CD4-positive, alpha-beta memory T cell (primary cell): ENCODE data around the gene PI16. TPM values are rescaled to one million over a fixed set of nuclear protein-coding genes. Genes with fewer than 3 reads are reported as not detected.

Experiments
- CTCF ChIA-PET: fragments of 350-600 bp; sonication (Branson Sonifier 250); formaldehyde crosslinking; loops from one replicate; lab custom pipeline; 2021; ENCODE audit warnings: inconsistent platforms; ENCODE audit not compliant: partially characterized antibody; lab: Charles Lee
- POLR2A ChIA-PET: fragments of 350-600 bp; sonication (Branson Sonifier 250); formaldehyde crosslinking; loops from one replicate; lab custom pipeline; 2021; ENCODE audit not compliant: partially characterized antibody; lab: Charles Lee
- DNase-seq, 5 donors: peaks; one replicate each; pipeline versions ENCODE4 v3.0.0 to v3.0.0-alpha.2; 2020 to 2022; ENCODE audit warnings: mixed read lengths in 1 of 5
- H3K27ac ChIP-seq: one replicate; pipeline ENCODE4 v1.7.0; 2013; ENCODE audit warnings: low read depth, low read length
- H3K27me3 ChIP-seq: 2 replicates; pipeline ENCODE4 v1.7.0; 2013; ENCODE audit warnings: mild to moderate bottlenecking, low read length, moderate library complexity; ENCODE audit not compliant: insufficient read depth
- H3K36me3 ChIP-seq: 2 replicates; pipeline ENCODE4 v1.7.0; 2013; ENCODE audit warnings: mild to moderate bottlenecking, low read length, moderate library complexity; ENCODE audit not compliant: insufficient read depth
- H3K4me1 ChIP-seq: 2 replicates; pipeline ENCODE4 v1.7.0; 2013; ENCODE audit warnings: mild to moderate bottlenecking, low read length, moderate library complexity; ENCODE audit not compliant: insufficient read depth
- H3K4me3 ChIP-seq, 2 donors: one replicate each; pipeline ENCODE4 v1.7.0; 2013; ENCODE audit warnings: low read length in 2 of 2, mild to moderate bottlenecking in 1 of 2
- H3K9me3 ChIP-seq, 2 donors: one replicate each; pipeline ENCODE4 v1.7.0; 2013; ENCODE audit warnings: low read length in 2 of 2, control low read depth in 1 of 2; ENCODE audit not compliant: control insufficient read depth in 1 of 2
- H3K27ac Mint-ChIP-seq, 7 donors: one replicate each; pipeline ENCODE4 v1.8.0; 2020 to 2021; ENCODE audit warnings: mixed read lengths in 7 of 7, mild to moderate bottlenecking in 6 of 7, inconsistent platforms in 3 of 7, moderate library complexity in 3 of 7
- H3K27me3 Mint-ChIP-seq, 2 donors: one replicate each; pipeline ENCODE4 v1.8.0; 2020 to 2021; ENCODE audit warnings: mixed read lengths in 2 of 2
- H3K36me3 Mint-ChIP-seq, 2 donors: one replicate each; pipeline ENCODE4 v1.8.0; 2020 to 2021; ENCODE audit warnings: mixed read lengths in 2 of 2, inconsistent platforms in 1 of 2, mild to moderate bottlenecking in 1 of 2
- H3K4me1 Mint-ChIP-seq, 4 donors: one replicate each; pipeline ENCODE4 v1.8.0; 2020 to 2021; ENCODE audit warnings: mixed read lengths in 4 of 4, mild to moderate bottlenecking in 1 of 4
- H3K4me3 Mint-ChIP-seq, 8 donors: one replicate each; pipeline ENCODE4 v1.8.0; 2020 to 2021; ENCODE audit warnings: mixed read lengths in 8 of 8, mild to moderate bottlenecking in 7 of 8, moderate library complexity in 6 of 8, inconsistent platforms in 3 of 8
- H3K9me3 Mint-ChIP-seq, 8 donors: one replicate each; pipeline ENCODE4 v1.8.0; 2020 to 2021; ENCODE audit warnings: mixed read lengths in 8 of 8, mild to moderate bottlenecking in 5 of 8, inconsistent platforms in 3 of 8, moderate library complexity in 1 of 8
- intact Hi-C: fragments of 100-400 bp; cut with micrococcal nuclease; formaldehyde crosslinking; loops from one replicate; pipeline ENCODE4 v1.15.1; 2023
- polyA plus RNA-seq, 2 donors: library from polyadenylated mRNA; unstranded; fragments of 300-500 nt; fragmentation: Illumina TruSeq; gene quantifications; one replicate each; pipeline ENCODE4 v1.2.3, GENCODE V29; 2021
- total RNA-seq, 2 experiments: library from RNA; stranded (reverse); gene quantifications; one replicate each; pipeline ENCODE4 v1.2.3, GENCODE V29; 2021

Gene PI16
- total RNA-seq (1 to 10 TPM; 5.8 to 6.0 TPM), polyA plus RNA-seq (10 to 100 TPM; 31.5 to 53.8 TPM)

- H3K4me1 ChIP-seq = peaks cover 56% of the 10 kb centered on the region
- ChIA-PET POLR2A (interaction anchor here (0.6 to 3.3 kb wide), 9 partner anchors 9 to 303 kb away, joined by 3 to 26 read pairs (median 3); partner anchors contain the start of genes C6orf89, MTCH1 and PPIL1), CTCF (interaction anchor here (0.9 to 3.9 kb wide), 5 partner anchors 9 to 189 kb away, joined by 3 to 21 read pairs (median 3); partner anchors contain the start of genes C6orf89 and MTCH1)
- Mint-ChIP-seq H3K9me3 (no peaks in the 10 kb centered on the region), H3K27me3 (no peaks in the 10 kb centered on the region), H3K27ac (peak within 1 kb of the TSS; percentile 64 to 94 (median 88)), H3K4me3 (peak within 1 kb of the TSS; percentile 83 to 93 (median 88)), H3K4me1 (peaks cover 42 to 59% (median 50%) of the 10 kb centered on the region in 4 donors), H3K36me3 (no peaks in the 10 kb centered on the region)
- H3K4me3 ChIP-seq = peak within 1 kb of the TSS; percentile 5 to 35
- no peaks in the 10 kb centered on the region for H3K36me3 ChIP-seq
- no peaks in the 10 kb centered on the region for H3K9me3 ChIP-seq
- DNase-seq = peak; percentile 26 to 52 (median 33)
- intact Hi-C loops = no loop called here
- no peaks in the 10 kb centered on the region for H3K27me3 ChIP-seq
- H3K27ac ChIP-seq = peak within 1 kb of the TSS; percentile 33
Observed at GRCh38 chr6:36954262-36954931, at the start of gene PI16. Gene PI16, plus strand, starts transcription at chr6:36954738. Its CDS starts 23 bp downstream, at chr6:36954761.

- intact Hi-C loops = no loop called here
- CTCF ChIA-PET = interaction anchor here (0.9 to 1.9 kb wide), 4 partner anchors 9 to 113 kb away, joined by 3 to 6 read pairs (median 3); no protein-coding TSS in a partner anchor
Observed at GRCh38 chr6:36904851-36905393, 49.6 kb upstream of the PI16 start.

GRCh38 chr6:36906539-36907325, 47.8 kb upstream of the PI16 start:
- intact Hi-C loops = no loop called here
- POLR2A ChIA-PET = no interaction called here

More at GRCh38 chr6:36904851-36905393, 49.6 kb upstream of the PI16 start:
- Histone ChIP-seq H3K9me3 (no peaks in the 10 kb centered on the region), H3K4me1 (no peaks in the 10 kb centered on the region), H3K27me3 (no peaks in the 10 kb centered on the region), H3K4me3 (no peak overlapping the region), H3K36me3 (peaks cover 38% of the 10 kb centered on the region), H3K27ac (no peak overlapping the region)
- no peaks in the 10 kb centered on the region for H3K9me3 Mint-ChIP-seq
- no peak overlapping the region for H3K4me3 Mint-ChIP-seq
- no peaks in the 10 kb centered on the region for H3K27me3 Mint-ChIP-seq
- DNase-seq = no peak
- peaks cover 53 to 57% of the 10 kb centered on the region in 2 donors for H3K36me3 Mint-ChIP-seq
- H3K27ac Mint-ChIP-seq = peak overlapping the region in 1 of 7 donors; percentile 85
- POLR2A ChIA-PET = interaction anchor here (1.3 kb wide), 1 partner anchor 9 kb away, joined by 3 read pairs; no protein-coding TSS in a partner anchor
- H3K4me1 Mint-ChIP-seq = peaks cover 9 to 21% (median 12%) of the 10 kb centered on the region in 4 donors

GRCh38 chr6:36907781-36908180, 46.8 kb upstream of the PI16 start:
- no peak overlapping the region for H3K4me3 ChIP-seq
- no peak for DNase-seq
- POLR2A ChIA-PET = no interaction called here
- no peaks in the 10 kb centered on the region for H3K27me3 ChIP-seq
- Mint-ChIP-seq H3K9me3 (no peaks in the 10 kb centered on the region), H3K4me1 (peaks cover 20 to 35% (median 25%) of the 10 kb centered on the region in 4 donors), H3K27ac (peak overlapping the region in 6 of 7 donors; percentile 10 to 86 (median 55)), H3K36me3 (peaks cover 43 to 49% of the 10 kb centered on the region in 2 donors), H3K4me3 (no peak overlapping the region), H3K27me3 (no peaks in the 10 kb centered on the region)
- peaks cover 28% of the 10 kb centered on the region for H3K36me3 ChIP-seq
- intact Hi-C loops = no loop called here
- H3K9me3 ChIP-seq = no peaks in the 10 kb centered on the region
- H3K4me1 ChIP-seq = peaks cover 14% of the 10 kb centered on the region
- H3K27ac ChIP-seq = no peak overlapping the region
- CTCF ChIA-PET = interaction anchor here (2.2 kb wide), 1 partner anchor 110 kb away, joined by 4 read pairs; no protein-coding TSS in a partner anchor

More at GRCh38 chr6:36906539-36907325, 47.8 kb upstream of the PI16 start:
- H3K9me3 Mint-ChIP-seq = no peaks in the 10 kb centered on the region
- H3K4me3 Mint-ChIP-seq = no peak overlapping the region
- H3K36me3 Mint-ChIP-seq = peaks cover 51 to 53% of the 10 kb centered on the region in 2 donors
- no peak overlapping the region for H3K27ac ChIP-seq
- peaks cover 13 to 24% (median 16%) of the 10 kb centered on the region in 4 donors for H3K4me1 Mint-ChIP-seq
- H3K27ac Mint-ChIP-seq = peak overlapping the region in 6 of 7 donors; percentile 22 to 91 (median 42)
- H3K27me3 ChIP-seq = no peaks in the 10 kb centered on the region
- H3K36me3 ChIP-seq = peaks cover 38% of the 10 kb centered on the region
- CTCF ChIA-PET = interaction anchor here (1.3 to 2.2 kb wide), 2 partner anchors 10 to 111 kb away, joined by 3 to 4 read pairs; no protein-coding TSS in a partner anchor
- H3K9me3 ChIP-seq = no peaks in the 10 kb centered on the region
- H3K4me3 ChIP-seq = no peak overlapping the region
- no peak for DNase-seq
- H3K4me1 ChIP-seq = peaks cover 4% of the 10 kb centered on the region
- H3K27me3 Mint-ChIP-seq = no peaks in the 10 kb centered on the region

GRCh38 chr6:36908747-36909146, 45.8 kb upstream of the PI16 start:
- Histone ChIP-seq H3K4me1 (peaks cover 24% of the 10 kb centered on the region), H3K4me3 (no peak overlapping the region), H3K9me3 (no peaks in the 10 kb centered on the region), H3K36me3 (peaks cover 18% of the 10 kb centered on the region), H3K27me3 (no peaks in the 10 kb centered on the region), H3K27ac (no peak overlapping the region)
- H3K9me3 Mint-ChIP-seq = no peaks in the 10 kb centered on the region
- H3K4me1 Mint-ChIP-seq = peaks cover 27 to 45% (median 32%) of the 10 kb centered on the region in 4 donors
- H3K27ac Mint-ChIP-seq = peak overlapping the region in 3 of 7 donors; percentile 12 to 87 (median 54)
- ChIA-PET CTCF (interaction anchor here (1.2 kb wide), 1 partner anchor 109 kb away, joined by 7 read pairs; no protein-coding TSS in a partner anchor), POLR2A (no interaction called here)
- H3K4me3 Mint-ChIP-seq = no peak overlapping the region
- no peak for DNase-seq
- peaks cover 40 to 43% of the 10 kb centered on the region in 2 donors for H3K36me3 Mint-ChIP-seq
- no peaks in the 10 kb centered on the region for H3K27me3 Mint-ChIP-seq
- intact Hi-C loops = no loop called here

GRCh38 chr6:36912030-36912454, 42.5 kb upstream of the PI16 start:
- Histone ChIP-seq H3K27ac (peak overlapping the region; percentile 58), H3K27me3 (no peaks in the 10 kb centered on the region), H3K9me3 (no peaks in the 10 kb centered on the region), H3K36me3 (peaks cover 20% of the 10 kb centered on the region), H3K4me1 (peaks cover 42% of the 10 kb centered on the region), H3K4me3 (peak overlapping the region; percentile 8 to 22)
- Mint-ChIP-seq H3K27ac (peak overlapping the region; percentile 87 to 97 (median 94)), H3K4me1 (peaks cover 26 to 49% (median 34%) of the 10 kb centered on the region in 4 donors), H3K36me3 (peaks cover 34 to 45% of the 10 kb centered on the region in 2 donors), H3K4me3 (peak overlapping the region; percentile 63 to 85 (median 78)), H3K9me3 (no peaks in the 10 kb centered on the region), H3K27me3 (no peaks in the 10 kb centered on the region)
- DNase-seq = peak; percentile 28 to 55 (median 31)
- ChIA-PET CTCF (interaction anchor here (0.8 to 5.8 kb wide), 6 partner anchors 27 to 298 kb away, joined by 3 to 49 read pairs (median 7); partner anchors contain the start of genes C6orf89, MTCH1 and PPIL1), POLR2A (interaction anchor here (0.6 to 3.7 kb wide), 8 partner anchors 26 to 327 kb away, joined by 3 to 24 read pairs (median 4); partner anchors contain the start of genes C6orf89, MTCH1 and PI16)
- intact Hi-C loops = loop anchor here (1.0 to 5.0 kb wide), 3 partner anchors 27 to 106 kb away; partner anchors contain the start of gene C6orf89
